A549 (cell line): Measurements from ENCODE around the gene PIAS3.
"Not testable (repeated sequence)": the region's sequence is repeated elsewhere in the genome, so short reads cannot be mapped to it uniquely, and the experiment has no call there.

Source experiments
- CTCF ChIP-seq: fragments of >200 bp; sonication (Bioruptor Twin); formaldehyde crosslinking; IDR thresholded peaks from 3 replicates; pipeline ENCODE4 v1.5.1; 2016
- HOXB13 ChIP-seq: fragments of 250-450 bp; sonication (Bioruptor Pico); IDR thresholded peaks from 2 replicates; pipeline ENCODE4 v1.5.0; 2020; ENCODE audit warnings: low read depth, mild to moderate bottlenecking, moderate library complexity
- REST ChIP-seq: fragments of 200-600 bp; sonication (generic); IDR thresholded peaks from 2 replicates; pipeline ENCODE4 v1.6.1; 2016; ENCODE audit warnings: antibody characterized with exemption, mild to moderate bottlenecking, moderate library complexity

- not testable (repeated sequence) for TF ChIP-seq HOXB13, REST, CTCF
Observed at GRCh38 chr1:145812977-145813810, 45.7 kb downstream of the PIAS3 start.
